ENCODE measurements around the gene NCMAP.

DNA sequence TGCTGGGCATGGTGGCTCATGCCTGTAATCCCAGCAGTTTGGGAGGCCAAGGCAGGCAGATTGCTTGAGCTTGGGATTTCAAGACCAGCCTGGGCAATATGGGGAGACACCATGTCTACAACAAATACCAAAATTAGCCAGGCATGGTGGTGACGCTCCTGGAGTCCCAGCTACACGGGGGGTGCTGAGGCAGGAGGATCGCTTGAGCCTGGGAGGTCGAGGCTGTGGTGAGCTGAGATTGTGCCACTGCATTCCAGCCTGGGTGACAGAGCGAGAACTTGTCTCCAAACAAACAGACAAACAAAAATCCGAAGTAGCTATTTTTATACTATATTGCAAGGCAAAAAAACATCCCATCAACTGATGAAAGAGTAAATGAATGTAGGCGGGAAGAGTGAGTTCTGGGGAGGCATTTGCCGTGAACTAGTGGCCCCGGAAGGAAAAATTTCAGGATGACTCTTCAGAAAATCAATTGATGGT lies 40.6 kb downstream of the NCMAP start:
- TF ChIP-seq, protein P1, sequence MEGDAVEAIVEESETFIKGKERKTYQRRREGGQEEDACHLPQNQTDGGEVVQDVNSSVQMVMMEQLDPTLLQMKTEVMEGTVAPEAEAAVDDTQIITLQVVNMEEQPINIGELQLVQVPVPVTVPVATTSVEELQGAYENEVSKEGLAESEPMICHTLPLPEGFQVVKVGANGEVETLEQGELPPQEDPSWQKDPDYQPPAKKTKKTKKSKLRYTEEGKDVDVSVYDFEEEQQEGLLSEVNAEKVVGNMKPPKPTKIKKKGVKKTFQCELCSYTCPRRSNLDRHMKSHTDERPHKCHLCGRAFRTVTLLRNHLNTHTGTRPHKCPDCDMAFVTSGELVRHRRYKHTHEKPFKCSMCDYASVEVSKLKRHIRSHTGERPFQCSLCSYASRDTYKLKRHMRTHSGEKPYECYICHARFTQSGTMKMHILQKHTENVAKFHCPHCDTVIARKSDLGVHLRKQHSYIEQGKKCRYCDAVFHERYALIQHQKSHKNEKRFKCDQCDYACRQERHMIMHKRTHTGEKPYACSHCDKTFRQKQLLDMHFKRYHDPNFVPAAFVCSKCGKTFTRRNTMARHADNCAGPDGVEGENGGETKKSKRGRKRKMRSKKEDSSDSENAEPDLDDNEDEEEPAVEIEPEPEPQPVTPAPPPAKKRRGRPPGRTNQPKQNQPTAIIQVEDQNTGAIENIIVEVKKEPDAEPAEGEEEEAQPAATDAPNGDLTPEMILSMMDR (optimal IDR thresholded peaks at IDR 0.05 in 1 of 3, IDR thresholded peaks at IDR 0.05 in 1 of 3, conservative IDR thresholded peaks at IDR 0.05 in 1 of 3; ENCODE audit: extremely low read depth in 1 of 3, insufficient read depth in 2 of 3, low read length in 3 of 3): no peak
- TF ChIP-seq EZH2 (IDR thresholded peaks at IDR 0.05; ENCODE audit: low read length): no peak

All from keratinocyte (primary cell).